Epithelial cell of esophagus (primary cell): ENCODE data around the gene ID1.

Source experiments
- DNase-seq: peaks from one replicate; pipeline ENCODE4 v3.0.0; 2010; ENCODE audit warnings: low read depth
- H3K4me3 ChIP-seq: 2 replicates; pipeline ENCODE4 v1.5.1; 2011; ENCODE audit warnings: mild to moderate bottlenecking, low read length, control low read depth
- TF ChIP-seq, protein P1 (sequence below): IDR thresholded peaks from 2 replicates; pipeline ENCODE4 v1.5.1; 2011; ENCODE audit warnings: low read depth, mild to moderate bottlenecking, low read length, control low read depth, inconsistent platforms; ENCODE audit not compliant: insufficient read depth; ENCODE audit errors: missing control alignments

The ID1 gene

DNA sequence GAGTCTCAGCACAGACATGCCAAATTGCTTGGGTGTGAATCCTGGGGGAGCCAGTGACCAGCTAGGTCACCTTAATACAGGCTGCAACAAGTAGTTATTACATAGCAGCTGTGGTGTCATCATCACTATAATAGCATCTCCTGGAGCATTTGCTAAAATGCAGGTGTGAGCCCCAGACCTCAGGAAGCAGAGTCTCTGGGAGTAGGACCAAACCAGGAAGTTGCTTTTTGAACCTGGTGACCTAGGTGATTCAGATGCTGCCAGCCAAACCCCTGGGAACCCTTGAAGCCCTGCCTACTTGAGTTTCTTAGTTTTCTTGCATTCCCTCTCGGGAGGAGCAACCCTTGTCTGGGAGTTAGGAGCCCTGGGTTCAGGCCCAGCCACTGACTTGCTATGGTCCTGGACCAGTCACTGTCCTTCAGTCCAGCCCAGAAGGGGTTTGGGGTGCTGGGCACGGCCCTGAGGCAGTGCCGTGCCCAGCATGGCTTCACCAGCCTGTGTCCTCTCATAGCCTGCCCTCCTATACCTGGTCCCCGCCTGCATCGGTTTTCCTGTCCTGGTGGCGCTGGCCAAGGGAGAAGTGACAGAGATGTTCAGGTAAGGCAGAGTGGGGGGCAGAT is 39.3 kb upstream of the ID1 start:
- no peak overlapping the region for H3K4me3 ChIP-seq
- TF ChIP-seq, protein P1, sequence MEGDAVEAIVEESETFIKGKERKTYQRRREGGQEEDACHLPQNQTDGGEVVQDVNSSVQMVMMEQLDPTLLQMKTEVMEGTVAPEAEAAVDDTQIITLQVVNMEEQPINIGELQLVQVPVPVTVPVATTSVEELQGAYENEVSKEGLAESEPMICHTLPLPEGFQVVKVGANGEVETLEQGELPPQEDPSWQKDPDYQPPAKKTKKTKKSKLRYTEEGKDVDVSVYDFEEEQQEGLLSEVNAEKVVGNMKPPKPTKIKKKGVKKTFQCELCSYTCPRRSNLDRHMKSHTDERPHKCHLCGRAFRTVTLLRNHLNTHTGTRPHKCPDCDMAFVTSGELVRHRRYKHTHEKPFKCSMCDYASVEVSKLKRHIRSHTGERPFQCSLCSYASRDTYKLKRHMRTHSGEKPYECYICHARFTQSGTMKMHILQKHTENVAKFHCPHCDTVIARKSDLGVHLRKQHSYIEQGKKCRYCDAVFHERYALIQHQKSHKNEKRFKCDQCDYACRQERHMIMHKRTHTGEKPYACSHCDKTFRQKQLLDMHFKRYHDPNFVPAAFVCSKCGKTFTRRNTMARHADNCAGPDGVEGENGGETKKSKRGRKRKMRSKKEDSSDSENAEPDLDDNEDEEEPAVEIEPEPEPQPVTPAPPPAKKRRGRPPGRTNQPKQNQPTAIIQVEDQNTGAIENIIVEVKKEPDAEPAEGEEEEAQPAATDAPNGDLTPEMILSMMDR: no peak
- peak; percentile 95 for DNase-seq

DNA sequence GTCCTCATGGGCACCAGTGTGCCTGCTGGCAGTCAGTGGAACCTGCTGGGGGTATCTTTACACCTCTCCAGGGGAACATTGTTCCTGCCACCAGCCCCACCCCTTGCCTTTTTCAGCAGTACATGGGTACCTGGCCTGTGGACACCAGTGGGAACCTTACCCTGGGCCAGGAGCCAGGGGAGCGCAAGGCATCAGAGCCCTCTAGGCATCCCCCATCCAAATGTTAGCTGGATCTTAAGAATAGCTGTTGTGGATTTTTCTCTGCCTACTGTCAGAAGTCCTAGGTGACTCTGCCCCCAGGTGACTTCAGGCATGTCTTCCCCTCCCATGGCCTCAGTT is 38.8 kb upstream of the ID1 start:
- TF ChIP-seq, protein P1: no peak
- DNase-seq: peak; percentile 42
- H3K4me3 ChIP-seq: no peak overlapping the region

DNA sequence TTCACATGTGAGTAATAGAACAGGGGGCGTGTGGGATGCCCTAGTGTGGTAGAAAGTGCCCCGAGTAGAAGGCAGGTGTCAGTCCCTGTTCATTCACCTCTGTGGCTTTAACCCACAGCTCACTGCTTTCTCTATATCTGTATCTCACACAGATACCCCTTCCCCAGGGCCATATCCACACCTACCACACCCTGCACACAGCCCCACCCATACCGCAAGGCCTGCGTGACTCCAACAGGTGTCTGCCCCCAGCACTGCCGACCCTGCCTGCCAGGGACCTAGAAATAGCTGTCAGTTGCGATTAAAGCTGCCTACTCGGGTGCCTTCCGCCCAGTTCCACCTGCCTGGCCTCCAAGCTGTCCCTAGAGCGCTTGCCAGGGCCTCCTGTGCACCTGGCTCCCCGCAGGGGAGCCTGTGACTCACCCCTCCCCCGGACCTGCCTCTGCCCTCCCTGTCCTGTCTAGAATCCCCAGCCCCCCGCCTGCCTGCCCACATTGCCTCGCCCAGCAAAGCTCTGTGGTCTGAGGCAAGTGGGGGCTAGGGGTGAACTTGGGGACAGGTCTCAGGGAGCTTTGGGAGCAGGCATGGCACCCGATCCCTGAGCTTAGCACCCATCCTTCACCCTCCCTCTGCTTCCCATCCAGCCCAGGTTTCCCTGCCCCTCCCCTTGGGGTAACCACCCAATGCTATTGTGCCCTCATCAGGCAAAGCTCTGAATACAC is 38.3 kb upstream of the ID1 start:
- H3K4me3 ChIP-seq: no peak overlapping the region
- TF ChIP-seq, protein P1: peak; percentile 32
- DNase-seq: peak; percentile 70

DNA sequence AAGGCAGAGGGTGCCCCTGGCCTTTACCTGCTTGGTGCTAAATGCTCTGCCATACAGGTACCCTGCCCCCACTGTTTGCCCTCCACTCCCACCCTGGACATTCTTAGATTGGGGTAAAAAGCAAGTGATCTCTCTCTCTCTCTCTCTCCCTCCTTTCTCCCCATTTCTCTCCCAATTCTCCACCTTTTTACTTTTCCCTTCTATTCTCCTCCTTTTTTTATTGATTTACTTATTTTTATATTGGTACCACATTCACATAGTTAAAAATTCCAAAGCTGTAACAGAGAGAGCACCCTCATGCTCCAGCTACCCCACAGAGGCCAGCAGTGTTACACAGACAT is 37.7 kb upstream of the ID1 start:
- DNase-seq: no peak
- no peak overlapping the region for H3K4me3 ChIP-seq
- TF ChIP-seq, protein P1: no peak

DNA sequence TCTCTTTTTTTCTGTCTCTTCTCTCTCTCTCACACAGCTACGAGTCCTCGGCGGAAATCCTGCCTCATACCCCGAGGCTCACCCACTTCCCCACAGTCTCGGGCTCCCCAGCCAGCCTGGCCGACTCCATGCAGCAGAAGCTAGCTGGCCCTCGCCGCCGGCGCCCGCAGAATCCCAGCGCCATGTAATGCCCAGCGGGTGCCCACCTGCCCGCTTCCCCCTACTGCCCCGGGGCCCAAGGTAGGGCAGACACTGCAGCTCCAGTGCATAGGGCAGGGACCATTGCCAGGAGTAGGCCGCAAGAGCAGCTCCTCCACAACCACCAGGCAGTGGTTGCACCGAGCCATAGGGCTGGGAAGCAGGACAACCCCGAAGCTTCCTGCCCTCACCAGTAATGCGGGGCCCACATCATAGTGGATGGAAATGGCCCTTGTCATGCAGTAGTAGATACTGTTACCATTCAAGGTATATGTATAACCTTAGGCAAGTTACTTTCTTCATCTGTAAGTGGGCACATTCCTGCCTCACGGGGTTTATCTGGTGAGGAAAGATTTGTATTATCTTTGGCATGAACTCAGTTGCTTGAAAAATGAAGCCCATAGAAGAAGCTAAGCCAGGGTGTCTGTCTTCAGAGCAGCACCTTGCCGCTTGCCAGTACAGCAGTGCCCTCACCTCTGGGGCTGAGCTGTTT is 36.9 kb upstream of the ID1 start:
- TF ChIP-seq, protein P1: no peak
- no peak overlapping the region for H3K4me3 ChIP-seq
- peak; percentile 36 for DNase-seq

DNA sequence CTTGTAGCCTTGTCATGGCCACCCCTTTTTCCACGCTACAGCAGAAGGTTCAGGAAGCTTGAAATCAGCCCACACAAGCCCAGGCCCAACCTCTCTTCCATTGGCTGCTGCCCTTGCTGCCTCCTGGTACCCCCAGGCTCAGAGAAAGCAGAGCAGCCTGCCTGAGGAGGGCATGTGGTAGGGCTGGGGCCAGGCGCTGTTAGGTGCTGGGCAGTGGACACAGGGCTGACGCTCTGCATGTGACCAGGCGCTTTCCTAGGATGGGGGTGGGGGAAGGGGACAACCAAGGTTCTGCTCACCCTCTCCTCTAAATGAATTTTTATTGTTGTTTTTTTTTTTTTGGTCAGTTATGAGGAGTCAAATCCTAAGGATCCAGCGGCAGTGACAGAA is 36.3 kb upstream of the ID1 start:
- H3K4me3 ChIP-seq: no peak overlapping the region
- TF ChIP-seq, protein P1: no peak
- DNase-seq: no peak
